T-helper 1 cell treated with Interleukin-12 subunit alpha and Interleukin-12 subunit beta and Interleukin-4 antibody, amounts not matched to agents 30 ng/mL and 1 ng/mL, for 36 hours (primary cell): ENCODE results near the gene ARPC5L. TPM values are rescaled to one million over a fixed set of nuclear protein-coding genes. Genes with fewer than 3 reads are reported as not detected.
"Not testable (repeated sequence)": the region's sequence is repeated elsewhere in the genome, so short reads cannot be mapped to it uniquely, and the experiment has no call there.

Experiments used
- intact Hi-C: fragments of 100-400 bp; cut with micrococcal nuclease; formaldehyde crosslinking; loops from one replicate; pipeline ENCODE4 v1.15.1; 2024
- total RNA-seq: library from RNA; stranded (reverse); gene quantifications from 2 replicates; pipeline ENCODE4 v1.2.3, GENCODE V29; 2022

Gene ARPC5L
- 76.6 and 81.1 TPM in 2 replicates for total RNA-seq

DNA sequence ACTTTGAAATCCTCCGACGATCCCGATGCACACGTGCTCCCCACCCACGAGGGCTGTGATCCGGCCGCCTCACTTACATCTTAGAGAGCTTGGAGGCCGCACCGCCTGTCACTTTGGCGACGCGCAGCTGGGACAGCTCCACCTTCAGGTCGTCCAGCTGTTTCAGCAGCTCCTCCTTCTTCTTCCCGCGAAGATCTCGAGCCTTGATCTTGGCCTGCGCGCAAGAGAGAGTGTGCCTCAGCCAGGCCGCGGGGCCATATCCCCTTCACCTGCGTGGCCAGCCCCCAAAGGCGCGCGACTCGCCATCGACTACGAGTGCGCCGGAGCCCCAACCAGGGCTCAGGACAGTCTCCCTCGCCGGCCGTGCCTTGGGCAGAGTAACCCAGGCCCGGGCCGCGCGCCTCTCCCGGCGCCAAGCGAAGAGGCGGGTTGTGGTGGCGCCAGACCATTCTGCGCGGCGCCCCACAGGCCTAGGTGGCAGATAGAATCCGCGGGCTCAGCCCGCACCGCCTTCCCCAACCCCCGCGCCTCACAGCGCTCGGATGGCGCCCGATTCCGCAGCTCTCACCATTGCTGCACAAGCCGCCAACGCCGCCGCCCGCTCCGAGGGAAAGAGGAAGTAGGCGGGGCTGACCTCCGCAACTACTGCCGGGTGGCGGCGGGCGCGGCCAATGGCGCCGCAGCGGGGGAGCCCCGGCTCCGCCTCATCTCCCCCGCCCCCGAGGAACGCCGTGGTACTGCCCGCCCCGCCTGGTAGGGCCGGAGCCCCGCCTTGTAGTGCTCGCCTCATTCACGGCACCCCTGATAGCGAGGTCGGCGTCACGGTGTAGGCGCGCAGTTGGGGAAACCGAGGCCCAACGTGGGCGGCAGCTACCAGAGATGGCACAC is at the start of gene ARPC5L, which contains the start of gene RPL35:
Gene ARPC5L (plus strand): TSS at position 789 of the 888 bp plus-strand sequence. CDS start 7,161 bp downstream, outside the sequence.
Gene RPL35 (minus strand): TSS at position 616 of the 888 bp plus-strand sequence. CDS start 45 bp downstream, at position 571.
- intact Hi-C loops = loop anchor here (1.0 to 10.0 kb wide), 15 partner anchors 8 to 1943 kb away; partner anchors contain the start of genes GOLGA1, HSPA5, MAPKAP1 and NR6A1

- intact Hi-C loops = no loop called here
Observed at GRCh38 chr9:124812441-124812876, 49.5 kb upstream of the ARPC5L start.

DNA sequence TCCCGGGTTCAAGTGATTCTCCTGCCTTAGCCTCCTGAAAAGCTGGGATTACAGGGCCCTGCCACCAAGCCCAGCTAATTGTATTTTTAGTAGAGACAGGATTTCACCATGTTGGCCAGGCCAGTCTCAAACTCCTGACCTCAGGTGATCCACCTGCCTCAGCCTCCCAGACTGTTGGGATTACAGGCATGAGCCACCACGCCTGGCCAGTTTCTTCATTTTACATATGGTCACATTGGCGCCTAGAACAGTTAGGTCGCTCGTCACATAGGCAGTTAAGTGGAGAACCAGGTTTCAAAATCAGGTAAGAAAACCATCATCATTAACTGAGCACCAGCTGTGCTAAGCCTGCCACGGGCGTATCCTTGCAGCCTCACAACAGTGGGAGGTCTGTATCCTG is 48.9 kb upstream of the ARPC5L start:
- intact Hi-C loops = no loop called here

- intact Hi-C loops = no loop called here
Observed at GRCh38 chr9:124813501-124814163, 48.3 kb upstream of the ARPC5L start.

DNA sequence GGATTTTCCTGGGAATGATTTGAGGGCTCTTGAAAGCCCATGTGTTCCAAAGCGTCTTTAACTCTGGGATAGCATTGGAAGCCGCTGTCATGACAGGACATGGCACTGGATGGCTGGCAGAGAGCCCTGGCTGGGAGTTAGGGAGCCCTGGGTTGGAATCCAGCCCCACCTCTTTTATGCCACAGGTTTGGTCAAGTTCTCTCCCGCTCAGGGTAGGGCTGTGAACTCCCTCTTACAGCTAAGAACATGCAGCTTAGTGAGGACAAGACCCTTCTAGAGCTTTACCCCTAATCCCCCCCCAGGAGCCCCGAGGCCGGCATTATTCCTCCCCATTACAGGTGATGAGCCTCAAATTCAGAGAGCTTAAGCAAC is 47.8 kb upstream of the ARPC5L start:
- intact Hi-C loops = no loop called here

- intact Hi-C loops = no loop called here
Observed at GRCh38 chr9:124815601-124816000, 46.3 kb upstream of the ARPC5L start.

- intact Hi-C loops = no loop called here
Observed at GRCh38 chr9:124818431-124819281, 43.3 kb upstream of the ARPC5L start.

- intact Hi-C loops = no loop called here
Observed at GRCh38 chr9:124820698-124821623, 41.0 kb upstream of the ARPC5L start.

DNA sequence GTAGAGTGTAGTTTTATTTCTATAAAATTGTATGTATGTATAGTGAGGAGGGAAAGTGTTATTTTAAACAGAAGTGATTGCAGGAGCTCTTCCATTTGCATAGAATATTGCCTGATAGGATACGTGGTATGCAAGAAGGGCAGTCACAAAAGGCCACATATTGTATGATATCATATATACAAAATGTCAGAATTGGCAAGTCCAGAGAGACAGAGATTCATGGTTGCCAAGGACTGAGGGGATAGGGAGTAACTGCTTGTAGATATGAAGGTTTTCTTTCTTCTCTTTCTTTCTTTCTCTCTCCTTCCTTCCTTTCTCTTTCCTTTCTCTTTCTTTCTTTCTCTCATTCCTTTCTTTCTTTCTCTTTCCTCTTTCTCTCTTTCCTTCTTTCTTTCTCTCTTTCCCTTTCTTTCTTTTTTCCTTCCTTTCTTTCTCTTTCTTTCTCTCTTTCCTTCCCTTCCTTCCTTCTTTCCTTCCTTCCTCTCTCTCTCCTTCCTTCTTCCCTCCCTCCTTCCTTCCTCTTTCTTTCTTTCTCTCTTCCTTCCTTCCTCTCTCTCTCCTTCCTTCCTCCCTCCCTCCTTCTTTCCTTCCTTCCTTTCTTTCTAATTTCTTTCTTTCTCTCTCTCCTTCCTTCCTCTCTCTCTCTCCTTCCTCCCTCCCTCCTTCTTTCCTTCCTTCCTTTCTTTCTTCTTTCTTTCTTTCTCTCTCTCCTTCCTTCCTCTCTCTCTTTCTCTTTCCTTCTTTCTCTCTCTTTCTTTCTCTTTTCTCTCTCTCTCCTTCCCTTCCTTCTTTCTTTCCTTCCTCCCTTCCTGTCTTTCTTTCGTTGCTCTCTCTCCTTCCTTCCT is 33.2 kb upstream of the ARPC5L start:
- intact Hi-C loops = no loop called here

DNA sequence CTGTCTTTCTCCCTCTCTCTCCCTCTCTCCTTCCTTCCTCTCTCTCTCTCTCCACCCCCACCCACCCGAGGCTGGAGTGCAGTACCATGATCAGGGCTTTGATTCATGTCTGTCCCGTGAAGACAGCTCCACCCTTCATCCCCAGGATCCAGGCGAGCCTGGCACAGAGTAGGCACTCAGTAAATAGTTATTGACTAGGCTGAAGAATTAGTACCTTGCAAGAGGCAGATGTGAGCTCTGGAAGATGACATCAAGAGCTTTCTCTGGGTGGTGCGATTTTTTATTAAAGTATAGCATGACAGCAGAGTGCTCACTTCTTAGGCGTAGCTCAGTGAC is 32.6 kb upstream of the ARPC5L start:
- intact Hi-C loops = no loop called here

- intact Hi-C loops = no loop called here
Observed at GRCh38 chr9:124830593-124830992, 31.3 kb upstream of the ARPC5L start.

DNA sequence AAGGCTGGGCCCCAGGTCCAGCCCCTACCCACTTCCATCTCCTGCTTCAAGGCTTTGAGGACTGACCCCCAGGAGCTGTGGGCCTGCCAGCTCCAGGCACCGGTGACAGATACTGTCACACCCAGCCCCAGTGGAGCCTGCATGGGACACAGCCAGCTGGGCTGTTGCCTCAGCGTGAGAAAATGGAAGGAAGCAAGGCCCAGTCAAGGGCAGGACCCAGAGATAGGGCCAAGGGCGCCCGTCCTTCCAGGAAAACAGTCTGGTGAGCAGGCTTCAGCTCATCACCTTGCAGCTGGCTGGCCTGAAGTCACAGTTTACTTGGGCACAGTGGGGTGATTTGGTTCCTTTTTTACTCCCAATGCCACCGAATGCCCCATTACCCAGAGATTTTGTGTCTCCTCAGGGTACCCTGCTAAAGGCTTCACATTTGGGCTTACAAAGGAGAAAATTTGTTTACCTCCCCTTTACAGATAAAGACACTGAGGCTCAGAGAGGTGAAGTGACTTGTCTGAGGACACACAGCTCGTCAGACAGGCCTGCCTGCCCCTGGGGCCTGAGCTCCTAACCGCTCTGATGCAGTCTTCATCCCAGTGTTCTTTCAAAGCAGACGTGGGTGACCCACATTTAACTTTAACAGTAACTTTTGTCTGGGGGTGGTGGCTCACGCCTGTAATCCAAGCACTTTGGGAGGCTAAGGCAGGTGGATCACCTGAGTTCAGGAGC is 30.1 kb upstream of the ARPC5L start:
- intact Hi-C loops = no loop called here

- intact Hi-C loops = no loop called here
Observed at GRCh38 chr9:124834591-124834990, 27.3 kb upstream of the ARPC5L start.

DNA sequence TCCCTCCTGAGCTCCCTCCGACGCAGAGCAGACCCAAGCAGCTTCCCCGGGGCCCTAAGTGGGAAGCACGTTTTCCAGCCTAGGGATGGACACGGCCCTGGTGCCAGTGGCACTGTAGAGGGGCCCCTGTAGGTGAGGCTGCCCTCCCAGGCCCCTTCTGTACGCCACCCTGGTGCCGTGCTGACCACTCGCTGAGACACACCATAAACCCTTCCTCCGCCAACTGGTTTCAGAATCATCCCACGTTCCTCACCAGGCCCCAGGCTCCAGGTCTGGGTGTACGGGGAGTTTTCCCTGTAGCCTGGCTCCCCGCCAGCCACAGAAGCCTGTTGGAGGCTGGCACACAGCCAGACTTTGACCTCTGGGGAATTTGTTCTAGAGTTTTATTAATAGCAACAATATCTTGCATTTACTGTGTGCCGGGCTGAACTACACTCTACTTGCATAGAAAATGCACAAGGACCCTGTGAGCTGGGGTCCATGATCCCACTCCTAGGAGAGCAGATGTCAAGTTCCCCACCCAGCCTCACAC is 26.8 kb upstream of the ARPC5L start:
- intact Hi-C loops = no loop called here

DNA sequence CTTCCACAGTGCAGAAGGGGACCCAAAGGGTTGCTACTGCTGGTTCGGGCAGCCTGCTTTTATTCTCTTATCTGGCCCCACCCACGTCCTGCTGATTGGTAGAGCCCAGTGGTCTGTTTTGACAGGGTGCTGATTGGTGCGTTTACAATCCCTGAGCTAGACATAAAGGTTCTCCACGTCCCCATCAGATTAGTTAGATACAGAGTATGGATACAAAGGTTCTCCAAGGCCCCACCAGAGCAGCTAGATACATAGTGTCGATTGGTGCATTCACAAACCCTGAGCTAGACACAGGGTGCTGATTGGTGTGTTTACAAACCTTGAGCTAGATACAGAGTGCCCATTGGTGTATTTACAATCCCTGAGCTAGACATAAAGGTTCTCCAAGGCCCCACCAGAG is 23.8 kb upstream of the ARPC5L start:
- intact Hi-C loops = not testable (repeated sequence)

DNA sequence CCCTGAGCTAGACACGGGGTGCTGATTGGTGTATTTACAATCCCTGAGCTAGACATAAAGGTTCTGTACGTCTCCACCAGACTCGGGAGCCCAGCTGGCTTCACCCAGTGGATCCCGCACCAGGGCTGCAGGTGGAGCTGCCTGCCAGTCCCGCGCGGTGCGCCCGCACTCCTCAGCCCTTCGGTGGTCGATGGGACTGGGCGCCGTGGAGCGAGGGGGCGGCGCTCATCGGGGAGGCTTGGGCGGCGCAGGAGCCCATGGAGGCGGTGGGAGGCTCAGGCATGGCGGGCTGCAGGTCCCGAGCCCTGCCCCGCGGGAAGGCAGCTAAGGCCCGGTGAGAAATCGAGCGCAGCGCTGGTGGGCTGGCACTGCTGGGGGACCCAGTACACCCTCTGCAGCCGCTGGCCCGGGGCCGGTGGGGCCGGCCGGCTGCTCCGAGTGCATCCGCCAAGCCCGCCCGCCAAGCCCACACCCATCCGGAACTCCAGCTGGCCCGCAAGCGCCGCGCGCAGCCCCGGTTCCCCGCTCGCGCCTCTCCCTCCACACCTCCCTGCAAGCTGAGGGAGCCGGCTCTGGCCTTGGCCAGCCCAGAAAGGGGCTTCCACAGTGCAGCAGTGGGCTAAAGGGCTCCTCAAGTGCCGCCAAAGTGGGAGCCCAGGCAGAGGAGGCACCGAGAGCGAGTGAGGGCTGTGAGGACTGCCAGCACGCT is 23.2 kb upstream of the ARPC5L start:
- intact Hi-C loops = not testable (repeated sequence)

DNA sequence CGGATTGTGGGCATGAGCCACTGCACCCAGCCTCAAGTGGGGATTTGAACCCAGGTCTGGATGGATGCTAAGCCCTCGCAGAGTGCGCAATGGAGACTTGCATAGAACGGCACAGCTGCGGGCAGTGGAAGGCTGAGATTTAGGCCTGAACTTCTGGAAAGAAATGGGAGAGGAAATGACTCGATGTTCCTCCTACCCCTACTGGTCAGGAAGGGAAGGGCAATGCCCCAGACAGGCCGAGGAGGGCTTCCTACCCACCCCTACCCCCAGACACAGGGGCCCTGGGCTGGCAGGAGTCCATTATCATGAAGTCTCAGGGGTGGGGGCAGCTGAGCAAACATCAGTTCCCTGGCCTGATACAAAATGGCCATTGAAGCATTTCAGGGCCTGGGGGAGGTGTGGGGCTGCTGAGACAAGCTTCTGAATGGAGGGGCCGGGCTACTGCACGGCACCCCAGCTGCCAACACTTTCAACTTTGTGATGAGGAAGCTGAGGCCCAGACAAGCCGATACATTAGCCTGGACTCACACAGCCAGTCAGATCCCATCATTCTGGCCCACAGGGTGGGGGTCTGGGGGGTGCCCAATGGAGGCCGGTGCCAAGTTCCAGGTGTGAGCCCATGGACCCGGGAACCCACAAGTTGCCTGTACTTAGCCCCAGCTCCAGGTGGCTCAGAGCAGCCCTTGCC is 22.2 kb upstream of the ARPC5L start:
- intact Hi-C loops = no loop called here
